ENCODE results near the gene BATF. TPM values are rescaled to one million over a fixed set of nuclear protein-coding genes. Genes with fewer than 3 reads are reported as not detected.

BATF gene
- total RNA-seq, 1 experiment from 2014 or later = not detected

- no peaks in the 10 kb centered on the region for H3K27me3 ChIP-seq
- H3K27ac ChIP-seq = no peak overlapping the region
- H3K4me3 ChIP-seq = no peak overlapping the region
- H3K4me1 ChIP-seq = peaks cover 6% of the 10 kb centered on the region; the same call in 1 of the 2 replicates
- no peaks in the 10 kb centered on the region for H3K36me3 ChIP-seq
- H3K9me3 ChIP-seq (replicated peaks) = no peaks in the 10 kb centered on the region
- no peak for DNase-seq
Measured at GRCh38 chr14:75577090-75577489, 54.8 kb downstream of the BATF start.

- Histone ChIP-seq H3K4me1 (peaks cover 6% of the 10 kb centered on the region; the same call in 1 of the 2 replicates), H3K27me3 (no peaks in the 10 kb centered on the region), H3K4me3 (peak overlapping the region; percentile 63), H3K36me3 (no peaks in the 10 kb centered on the region), H3K9me3 (replicated peaks) (no peaks in the 10 kb centered on the region), H3K27ac (no peak overlapping the region; the same call in 1 of the 2 replicates)
- DNase-seq = peak; percentile 82 to 88
Measured at GRCh38 chr14:75577729-75578101, 55.4 kb downstream of the BATF start.

GRCh38 chr14:75578102-75578785, 56.0 kb downstream of the BATF start, which contains the start of gene FLVCR2:
TSS of gene FLVCR2 (plus strand) at chr14:75578620. CDS start at chr14:75578973, 353 bp downstream.
- no peaks in the 10 kb centered on the region for H3K9me3 ChIP-seq (replicated peaks)
- H3K36me3 ChIP-seq = no peaks in the 10 kb centered on the region
- peak within 1 kb of the TSS; percentile 63 for H3K4me3 ChIP-seq
- DNase-seq = peak; percentile 71 to 76
- H3K4me1 ChIP-seq = peaks cover 6% of the 10 kb centered on the region; the same call in 1 of the 2 replicates
- no peak within 1 kb of the TSS; the same call in 1 of the 2 replicates for H3K27ac ChIP-seq
- H3K27me3 ChIP-seq = no peaks in the 10 kb centered on the region

GRCh38 chr14:75578786-75579337, 56.6 kb downstream of the BATF start:
- DNase-seq = no peak
- Histone ChIP-seq H3K36me3 (no peaks in the 10 kb centered on the region), H3K27ac (no peak overlapping the region), H3K4me3 (peak overlapping the region; percentile 63), H3K4me1 (peaks cover 6% of the 10 kb centered on the region; the same call in 1 of the 2 replicates), H3K9me3 (replicated peaks) (no peaks in the 10 kb centered on the region), H3K27me3 (no peaks in the 10 kb centered on the region)

GRCh38 chr14:75579338-75579864, 57.1 kb downstream of the BATF start:
- Histone ChIP-seq H3K4me3 (peak overlapping the region; percentile 63), H3K4me1 (peaks cover 6% of the 10 kb centered on the region; the same call in 1 of the 2 replicates), H3K27me3 (no peaks in the 10 kb centered on the region), H3K27ac (no peak overlapping the region), H3K9me3 (replicated peaks) (no peaks in the 10 kb centered on the region), H3K36me3 (no peaks in the 10 kb centered on the region)
- DNase-seq = peak; percentile 7 to 8

- H3K4me1 ChIP-seq = peaks cover 6% of the 10 kb centered on the region; the same call in 1 of the 2 replicates
- H3K27ac ChIP-seq = no peak overlapping the region
- H3K36me3 ChIP-seq = no peaks in the 10 kb centered on the region
- no peaks in the 10 kb centered on the region for H3K9me3 ChIP-seq (replicated peaks)
- H3K4me3 ChIP-seq = no peak overlapping the region
- H3K27me3 ChIP-seq = no peaks in the 10 kb centered on the region
- no peak for DNase-seq
Measured at GRCh38 chr14:75579882-75580281, 57.6 kb downstream of the BATF start.

- Histone ChIP-seq H3K4me1 (peaks cover 3% of the 10 kb centered on the region; the same call in 1 of the 2 replicates), H3K27ac (no peak overlapping the region), H3K9me3 (replicated peaks) (no peaks in the 10 kb centered on the region), H3K27me3 (no peaks in the 10 kb centered on the region), H3K36me3 (no peaks in the 10 kb centered on the region), H3K4me3 (no peak overlapping the region)
- DNase-seq = no peak
Measured at GRCh38 chr14:75587388-75587787, 65.1 kb downstream of the BATF start.

- H3K36me3 ChIP-seq = no peaks in the 10 kb centered on the region
- H3K27ac ChIP-seq = no peak overlapping the region
- H3K9me3 ChIP-seq (replicated peaks) = no peaks in the 10 kb centered on the region
- no peak overlapping the region for H3K4me3 ChIP-seq
- no peak for DNase-seq
- no peaks in the 10 kb centered on the region for H3K27me3 ChIP-seq
- H3K4me1 ChIP-seq = peaks cover 3% of the 10 kb centered on the region; the same call in 1 of the 2 replicates
Measured at GRCh38 chr14:75589931-75590330, 67.7 kb downstream of the BATF start.

- Histone ChIP-seq H3K27ac (no peak overlapping the region), H3K4me3 (no peak overlapping the region), H3K4me1 (peaks cover 3% of the 10 kb centered on the region; the same call in 1 of the 2 replicates), H3K27me3 (no peaks in the 10 kb centered on the region), H3K9me3 (replicated peaks) (no peaks in the 10 kb centered on the region), H3K36me3 (no peaks in the 10 kb centered on the region)
- no peak for DNase-seq
Measured at GRCh38 chr14:75591331-75591946, 69.2 kb downstream of the BATF start.

- Histone ChIP-seq H3K4me1 (peaks cover 3% of the 10 kb centered on the region; the same call in 1 of the 2 replicates), H3K27me3 (no peaks in the 10 kb centered on the region), H3K4me3 (no peak overlapping the region), H3K27ac (no peak overlapping the region), H3K9me3 (replicated peaks) (no peaks in the 10 kb centered on the region), H3K36me3 (no peaks in the 10 kb centered on the region)
- no peak for DNase-seq
Measured at GRCh38 chr14:75591987-75592575, 69.8 kb downstream of the BATF start.

GRCh38 chr14:75595226-75595625, 73.0 kb downstream of the BATF start:
- no peaks in the 10 kb centered on the region for H3K4me1 ChIP-seq
- no peaks in the 10 kb centered on the region for H3K27me3 ChIP-seq
- no peaks in the 10 kb centered on the region for H3K36me3 ChIP-seq
- H3K9me3 ChIP-seq (replicated peaks) = no peaks in the 10 kb centered on the region
- H3K27ac ChIP-seq = no peak overlapping the region
- no peak for DNase-seq
- H3K4me3 ChIP-seq = no peak overlapping the region

Other genes starting within 250 kb of the BATF start
- 2.9 and 3.1 TPM in 2 replicates for gene FOS, start 243.6 kb upstream of the BATF start, total RNA-seq (2014; rRNA removed; shearing (Covaris generic))
- 2.6 and 2.9 TPM in 2 replicates for gene JDP2, start 94.4 kb upstream of the BATF start, total RNA-seq (2014; rRNA removed; shearing (Covaris generic))
- 2.8 and 3.4 TPM in 2 replicates for gene FLVCR2, start 56.2 kb downstream of the BATF start, total RNA-seq (2014; rRNA removed; shearing (Covaris generic))
- 12.2 and 14.1 TPM in 2 replicates for gene ERG28, start 138.4 kb downstream of the BATF start, total RNA-seq (2014; rRNA removed; shearing (Covaris generic))
- gene TTLL5, start 138.8 kb downstream of the BATF start, total RNA-seq (2014; rRNA removed; shearing (Covaris generic)) = 28.2 and 28.8 TPM in 2 replicates